Kidney tubule cell (primary cell): Measurements from ENCODE around the gene MIX23.

Experiments
- DNase-seq: peaks from one replicate; pipeline ENCODE4 v3.0.0-alpha.2; 2018; ENCODE audit warnings: low spot score

MIX23 gene

GRCh38 chr3:122392868-122393844, 10.1 kb upstream of the MIX23 start:
- peak; percentile 60 for DNase-seq

GRCh38 chr3:122391681-122392446, 8.8 kb upstream of the MIX23 start:
- DNase-seq = no peak

GRCh38 chr3:122390665-122391064, 7.6 kb upstream of the MIX23 start:
- no peak for DNase-seq

GRCh38 chr3:122389892-122390291, 6.9 kb upstream of the MIX23 start:
- no peak for DNase-seq

- DNase-seq = no peak
Observed at GRCh38 chr3:122389197-122389596, 6.2 kb upstream of the MIX23 start.

- no peak for DNase-seq
Observed at GRCh38 chr3:122387709-122388108, 4.7 kb upstream of the MIX23 start.

- DNase-seq = peak; percentile 96
Observed at GRCh38 chr3:122383771-122384697, 1.0 kb upstream of the MIX23 start, which contains the start of gene FAM162A. Gene FAM162A, plus strand, starts transcription at chr3:122384182. Its CDS starts 84 bp downstream, at chr3:122384266.

- no peak for DNase-seq
Observed at GRCh38 chr3:122377975-122378374, 5.1 kb downstream of the MIX23 start.

GRCh38 chr3:122374034-122374433, 9.0 kb downstream of the MIX23 start:
- DNase-seq = no peak

- peak; percentile 77 for DNase-seq
Observed at GRCh38 chr3:122366379-122366749, 16.7 kb downstream of the MIX23 start.

- DNase-seq = peak; percentile 85
Observed at GRCh38 chr3:122365582-122366378, 17.3 kb downstream of the MIX23 start.

GRCh38 chr3:122365073-122365472, 18.0 kb downstream of the MIX23 start:
- DNase-seq = no peak

GRCh38 chr3:122364490-122364889, 18.5 kb downstream of the MIX23 start:
- DNase-seq = no peak

GRCh38 chr3:122362026-122362425, 21.0 kb downstream of the MIX23 start:
- DNase-seq = no peak

- no peak for DNase-seq
Observed at GRCh38 chr3:122358703-122359032, 24.4 kb downstream of the MIX23 start.

GRCh38 chr3:122357828-122358702, 25.0 kb downstream of the MIX23 start:
- no peak for DNase-seq

GRCh38 chr3:122356402-122356801, 26.6 kb downstream of the MIX23 start:
- DNase-seq = peak; percentile 55

- DNase-seq = no peak
Observed at GRCh38 chr3:122355612-122356011, 27.4 kb downstream of the MIX23 start.

- no peak for DNase-seq
Observed at GRCh38 chr3:122353893-122354401, 29.1 kb downstream of the MIX23 start.

- DNase-seq = no peak
Observed at GRCh38 chr3:122353215-122353614, 29.8 kb downstream of the MIX23 start.
